ENCODE measurements around the gene PLEKHM3.
"Not testable (repeated sequence)": the region's sequence is repeated elsewhere in the genome, so short reads cannot be mapped to it uniquely, and the experiment has no call there.

The PLEKHM3 gene

DNA sequence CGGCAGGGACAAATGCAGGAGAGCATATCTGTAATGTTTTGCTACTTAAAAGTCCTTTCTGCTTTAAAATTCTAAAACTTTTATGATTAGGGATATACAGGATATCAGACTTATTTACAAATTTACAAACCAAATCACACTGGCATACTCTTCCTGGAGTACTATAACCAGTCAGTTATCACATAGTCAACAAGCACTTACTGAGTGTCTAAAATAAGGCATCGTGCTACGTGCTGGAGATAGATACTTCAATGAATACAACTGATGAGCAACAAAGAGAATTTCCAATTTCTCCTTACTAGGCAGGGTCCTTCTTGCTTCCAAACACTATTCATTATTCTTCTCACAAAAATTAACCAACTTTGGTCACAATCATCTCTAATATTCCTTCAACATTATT lies 113.5 kb downstream of the PLEKHM3 start:
- CTCF ChIA-PET: no interaction called here
- H3K36me3 ChIP-seq (ENCODE audit: control insufficient read depth in 2 of 2, insufficient read depth in 1 of 2, low read length in 2 of 2): no peaks in the 10 kb centered on the region
- no peaks in the 10 kb centered on the region for H3K4me1 ChIP-seq (ENCODE audit: control insufficient read depth, insufficient read depth, low read length)
- no peak for TF ChIP-seq ZNF404 (tag by site-specific recombination; IDR thresholded peaks at IDR 0.05)
- no peak for TF ChIP-seq ZNF112 (tag by site-specific recombination; IDR thresholded peaks at IDR 0.05)
- no peak for TF ChIP-seq ZNF658 (tag by site-specific recombination; IDR thresholded peaks at IDR 0.05)
- no peak for TF ChIP-seq ZNF16 (tag by site-specific recombination; IDR thresholded peaks at IDR 0.05; ENCODE audit: low read depth)
- no peak for TF ChIP-seq ZSCAN5A (tag by site-specific recombination; IDR thresholded peaks at IDR 0.05)
- TF ChIP-seq ZNF843 (tag by site-specific recombination; IDR thresholded peaks at IDR 0.05): no peak
- POLR2A ChIA-PET: no interaction called here
- no peak overlapping the region for H3K4me3 ChIP-seq (ENCODE audit: low read depth, low read length)
- no peaks in the 10 kb centered on the region for H3K9me3 ChIP-seq (ENCODE audit: control insufficient read depth, insufficient read depth, low read depth, low read length)
- no peak overlapping the region for H3K27ac ChIP-seq (ENCODE audit: extremely low read depth, low read depth, low read length)

- TF ChIP-seq ZNF37A (tag by site-specific recombination; IDR thresholded peaks at IDR 0.05) (no peak), ZNF501 (tag by site-specific recombination; IDR thresholded peaks at IDR 0.05) (no peak), ZNF529 (tag by site-specific recombination; IDR thresholded peaks at IDR 0.05; ENCODE audit: insufficient replicate concordance) (peak; percentile 97), TRIM28 (IDR thresholded peaks at IDR 0.05; ENCODE audit: borderline replicate concordance, low read length) (no peak), GLI2 (tag by site-specific recombination; IDR thresholded peaks at IDR 0.05; ENCODE audit: borderline replicate concordance, low read depth) (no peak), ZNF776 (tag by site-specific recombination; IDR thresholded peaks at IDR 0.05; ENCODE audit: borderline replicate concordance) (no peak), ZNF23 (tag by site-specific recombination; IDR thresholded peaks at IDR 0.05; ENCODE audit: borderline replicate concordance) (no peak), ZNF132 (tag by site-specific recombination; IDR thresholded peaks at IDR 0.05; ENCODE audit: borderline replicate concordance) (no peak)
- Histone ChIP-seq H3K9me3 (ENCODE audit: control insufficient read depth, insufficient read depth, low read depth, low read length) (no peaks in the 10 kb centered on the region), H3K27ac (ENCODE audit: extremely low read depth, low read depth, low read length) (no peak overlapping the region), H3K4me1 (ENCODE audit: control insufficient read depth, insufficient read depth, low read length) (no peaks in the 10 kb centered on the region), H3K4me3 (ENCODE audit: low read depth, low read length) (no peak overlapping the region), H3K36me3 (ENCODE audit: control insufficient read depth in 2 of 2, insufficient read depth in 1 of 2, low read length in 2 of 2) (no peaks in the 10 kb centered on the region)
- ChIA-PET CTCF (no interaction called here), POLR2A (no interaction called here)
Observed at GRCh38 chr2:207911215-207911614, 114.1 kb downstream of the PLEKHM3 start.

- H3K27ac ChIP-seq (ENCODE audit: extremely low read depth, low read depth, low read length); H3K36me3 ChIP-seq (ENCODE audit: control insufficient read depth in 2 of 2, insufficient read depth in 1 of 2, low read length in 2 of 2); H3K9me3 ChIP-seq (ENCODE audit: control insufficient read depth, insufficient read depth, low read depth, low read length); H3K4me1 ChIP-seq (ENCODE audit: control insufficient read depth, insufficient read depth, low read length); CTCF ChIA-PET; H3K4me3 ChIP-seq (ENCODE audit: low read depth, low read length): not testable (repeated sequence)
- POLR2A ChIA-PET: interaction anchor here (0.8 kb wide), 1 partner anchor 115 kb away, joined by 3 read pairs; no protein-coding TSS in a partner anchor
Observed at GRCh38 chr2:207906495-207906894, 118.8 kb downstream of the PLEKHM3 start.

DNA sequence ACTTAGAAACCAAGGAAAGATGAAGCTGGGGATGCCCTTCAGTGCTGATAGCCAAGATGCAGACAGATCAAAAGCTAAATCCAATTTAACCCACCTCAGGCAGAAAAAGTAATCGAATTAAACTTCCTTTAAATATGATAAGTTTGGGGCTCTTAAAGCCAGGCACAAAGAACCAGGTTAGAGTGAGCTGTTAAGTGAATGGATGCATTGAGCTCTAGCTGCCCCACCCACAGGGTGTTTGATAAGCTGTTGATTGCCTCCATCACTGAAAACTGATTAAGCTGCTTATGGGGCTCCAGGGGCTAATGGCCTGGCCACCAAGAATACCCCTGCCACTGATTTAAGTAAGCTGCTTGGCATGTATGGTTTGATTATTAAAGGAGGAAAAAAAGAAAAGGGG lies 119.8 kb downstream of the PLEKHM3 start:
- peaks cover 0 to 7% of the 10 kb centered on the region in 2 experiments; a peak in 1 of 3 replicates for H3K36me3 ChIP-seq (ENCODE audit: control insufficient read depth in 2 of 2, insufficient read depth in 1 of 2, low read length in 2 of 2)
- ChIA-PET CTCF (no interaction called here), POLR2A (interaction anchor here (0.8 kb wide), 1 partner anchor 114 kb away, joined by 3 read pairs; no protein-coding TSS in a partner anchor)
- no peaks in the 10 kb centered on the region for H3K4me1 ChIP-seq (ENCODE audit: control insufficient read depth, insufficient read depth, low read length)
- H3K9me3 ChIP-seq (ENCODE audit: control insufficient read depth, insufficient read depth, low read depth, low read length): no peaks in the 10 kb centered on the region
- no peak overlapping the region for H3K27ac ChIP-seq (ENCODE audit: extremely low read depth, low read depth, low read length)
- no peak overlapping the region for H3K4me3 ChIP-seq (ENCODE audit: low read depth, low read length)
- no peak for TF ChIP-seq ZNF529 (tag by site-specific recombination; IDR thresholded peaks at IDR 0.05; ENCODE audit: insufficient replicate concordance)
- no peak for TF ChIP-seq KLF10 (tag by site-specific recombination; IDR thresholded peaks at IDR 0.05)
- TF ChIP-seq ZNF133 (tag by site-specific recombination; IDR thresholded peaks at IDR 0.05): no peak
- no peak for TF ChIP-seq PRDM1 (tag by site-specific recombination; IDR thresholded peaks at IDR 0.05)
- TF ChIP-seq, protein P1, sequence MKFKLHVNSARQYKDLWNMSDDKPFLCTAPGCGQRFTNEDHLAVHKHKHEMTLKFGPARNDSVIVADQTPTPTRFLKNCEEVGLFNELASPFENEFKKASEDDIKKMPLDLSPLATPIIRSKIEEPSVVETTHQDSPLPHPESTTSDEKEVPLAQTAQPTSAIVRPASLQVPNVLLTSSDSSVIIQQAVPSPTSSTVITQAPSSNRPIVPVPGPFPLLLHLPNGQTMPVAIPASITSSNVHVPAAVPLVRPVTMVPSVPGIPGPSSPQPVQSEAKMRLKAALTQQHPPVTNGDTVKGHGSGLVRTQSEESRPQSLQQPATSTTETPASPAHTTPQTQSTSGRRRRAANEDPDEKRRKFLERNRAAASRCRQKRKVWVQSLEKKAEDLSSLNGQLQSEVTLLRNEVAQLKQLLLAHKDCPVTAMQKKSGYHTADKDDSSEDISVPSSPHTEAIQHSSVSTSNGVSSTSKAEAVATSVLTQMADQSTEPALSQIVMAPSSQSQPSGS (tag by site-specific recombination; IDR thresholded peaks at IDR 0.05; ENCODE audit: low read depth): no peak
- no peak for TF ChIP-seq YY2 (tag by site-specific recombination; IDR thresholded peaks at IDR 0.05)
- TF ChIP-seq ZBTB26 (tag by site-specific recombination; optimal IDR thresholded peaks at IDR 0.05): no peak
- no peak for TF ChIP-seq ZBTB21 (tag by site-specific recombination; IDR thresholded peaks at IDR 0.05)
